ENCODE measurements around the gene U2SURP. TPM values are rescaled to one million over a fixed set of nuclear protein-coding genes. Genes with fewer than 3 reads are reported as not detected.

U2SURP gene
- 189 and 212 TPM in 2 replicates for total RNA-seq

DNA sequence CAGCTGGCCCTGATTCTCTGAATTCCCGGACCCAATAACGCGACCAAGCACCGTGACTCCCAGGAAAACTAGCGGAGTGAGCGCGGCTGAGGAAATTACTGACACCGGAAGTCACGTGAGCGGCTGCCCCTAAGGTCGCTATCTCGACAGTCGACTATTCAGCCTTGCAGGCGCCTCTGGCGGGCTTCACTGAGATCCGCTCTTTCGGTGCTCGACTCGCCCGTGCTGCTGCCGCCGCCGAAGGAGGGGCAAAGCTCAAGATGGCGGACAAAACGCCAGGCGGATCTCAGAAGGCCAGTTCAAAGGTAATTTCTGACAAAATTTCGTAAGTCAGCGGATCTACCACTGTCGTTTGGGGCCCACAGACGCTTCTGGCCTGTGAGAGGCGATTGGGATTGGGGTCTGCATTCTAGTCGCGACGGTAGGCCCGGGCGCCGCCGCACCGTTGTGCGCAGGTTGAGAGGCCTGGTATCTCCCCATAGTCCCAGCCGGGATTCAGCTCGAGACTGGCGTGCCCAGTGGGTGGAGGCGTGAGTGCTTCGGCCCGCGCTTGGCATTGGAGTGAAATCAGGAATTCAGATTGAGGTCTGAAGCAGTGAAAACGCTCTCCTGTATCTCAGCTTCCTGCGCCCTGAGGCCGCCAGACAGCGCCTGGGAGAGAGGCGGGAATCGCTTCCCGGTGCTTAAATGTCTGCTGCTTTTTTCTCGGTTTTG, at the start of gene U2SURP:
U2SURP (plus strand) TSS at position 202 of the 714 bp plus-strand sequence; CDS start at position 261, 59 bp downstream.
- Mint-ChIP-seq H3K4me1 (peaks cover 24% of the 10 kb centered on the region), H3K27ac (peak within 1 kb of the TSS; percentile 97), H3K4me3 (peak within 1 kb of the TSS; percentile 96), H3K36me3 (ENCODE audit: low read depth) (peaks cover 2% of the 10 kb centered on the region), H3K27me3 (peaks cover 8% of the 10 kb centered on the region), H3K9me3 (no peaks in the 10 kb centered on the region)
- DNase-seq: peak; percentile 97
- intact Hi-C loops (cut with micrococcal nuclease): loop anchor here (1.0 to 10.0 kb wide), 6 partner anchors 277 to 1771 kb away; partner anchors contain the start of genes ATR, PLS1, PXYLP1 and TRPC1

DNA sequence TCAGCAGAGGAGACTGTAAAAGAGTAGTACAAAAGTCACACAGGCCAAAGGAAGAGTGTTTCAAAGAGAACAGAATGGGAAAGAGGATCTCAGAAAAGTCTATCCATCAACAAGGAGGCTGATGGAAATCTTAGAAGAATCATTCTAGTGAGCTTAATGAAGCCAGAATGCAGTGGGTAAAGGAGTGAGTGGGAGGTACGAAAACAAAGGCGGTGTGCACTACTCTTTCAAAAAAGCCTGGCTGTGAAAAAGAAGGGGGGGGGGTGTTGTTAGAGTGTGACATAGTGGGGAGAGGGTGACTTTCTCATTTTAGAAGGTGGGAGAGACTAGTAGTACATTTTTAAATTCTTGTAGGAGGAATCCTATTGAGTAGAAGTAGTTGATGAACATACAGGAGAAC, 49.6 kb upstream of the U2SURP start:
- H3K27me3 Mint-ChIP-seq: peaks cover 61% of the 10 kb centered on the region
- no peaks in the 10 kb centered on the region for H3K9me3 Mint-ChIP-seq
- H3K4me3 Mint-ChIP-seq: no peak overlapping the region
- no peak overlapping the region for H3K27ac Mint-ChIP-seq
- intact Hi-C loops (cut with micrococcal nuclease): no loop called here
- no peaks in the 10 kb centered on the region for H3K36me3 Mint-ChIP-seq (ENCODE audit: low read depth)
- no peak for DNase-seq
- peaks cover 2% of the 10 kb centered on the region for H3K4me1 Mint-ChIP-seq

DNA sequence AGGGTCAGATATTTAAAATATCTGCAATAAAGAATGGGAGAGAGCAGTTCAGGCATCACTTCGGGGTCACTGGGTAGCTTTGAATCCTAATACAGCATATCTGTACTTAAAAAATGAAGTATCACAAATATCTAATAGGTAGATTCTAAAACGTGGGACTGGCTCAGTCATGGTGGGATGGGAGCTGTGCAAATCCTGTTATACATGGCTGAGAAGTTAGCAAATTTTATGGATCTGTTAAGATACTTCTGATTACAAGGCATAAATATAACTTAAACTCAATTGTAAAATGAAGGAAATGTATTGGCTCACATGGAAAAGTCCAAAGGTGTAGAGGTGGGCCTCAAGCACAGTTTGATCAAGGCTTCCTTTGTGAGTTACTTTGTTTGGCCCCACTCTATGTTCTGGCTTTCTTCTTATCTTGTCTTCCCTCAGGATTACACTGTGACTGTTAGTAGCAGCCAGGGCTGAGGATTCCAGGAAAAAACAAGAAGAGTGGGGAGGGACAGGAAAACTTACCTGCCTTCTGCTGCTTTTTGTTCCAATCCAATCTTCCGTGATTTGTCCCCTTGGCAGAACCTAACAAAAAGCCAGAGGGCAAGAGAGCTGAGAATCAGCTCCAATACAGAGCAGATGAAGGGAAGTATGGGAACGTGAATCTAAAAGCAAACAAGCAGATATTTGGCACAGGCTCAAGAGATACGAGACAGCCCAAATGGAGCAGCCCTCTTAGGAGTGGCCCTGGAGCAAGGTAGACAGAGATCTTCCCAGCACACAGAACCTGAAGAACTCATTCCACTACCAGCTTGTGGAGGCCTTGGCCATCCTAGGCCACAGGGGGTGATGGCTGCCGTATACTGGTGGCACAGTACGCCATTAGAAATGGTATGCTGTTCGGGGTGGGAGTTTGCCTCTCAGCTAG, 48.8 kb upstream of the U2SURP start:
- H3K27me3 Mint-ChIP-seq: peaks cover 64% of the 10 kb centered on the region
- DNase-seq: no peak
- no peaks in the 10 kb centered on the region for H3K4me1 Mint-ChIP-seq
- H3K36me3 Mint-ChIP-seq (ENCODE audit: low read depth): no peaks in the 10 kb centered on the region
- no peak overlapping the region for H3K27ac Mint-ChIP-seq
- H3K4me3 Mint-ChIP-seq: no peak overlapping the region
- intact Hi-C loops (cut with micrococcal nuclease): no loop called here
- H3K9me3 Mint-ChIP-seq: no peaks in the 10 kb centered on the region

DNA sequence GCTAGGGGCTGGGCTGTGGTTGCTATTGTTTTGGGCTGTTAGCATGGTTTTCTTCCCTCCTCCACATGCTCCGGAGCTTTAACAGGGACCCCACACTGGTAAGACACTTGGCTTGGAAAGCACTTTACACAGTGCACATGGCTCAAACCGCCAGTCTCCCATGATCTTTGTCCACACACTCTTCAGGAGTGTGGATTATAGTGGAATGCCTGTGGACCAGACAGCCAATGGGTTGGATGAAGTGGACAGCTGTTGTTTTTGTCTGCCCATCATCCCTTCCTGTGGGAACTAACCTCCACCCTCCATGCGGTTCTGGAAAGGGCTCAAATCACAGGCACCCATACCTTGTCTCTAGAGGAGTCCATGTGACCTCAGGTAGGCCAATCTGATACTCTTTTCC, 47.9 kb upstream of the U2SURP start:
- Mint-ChIP-seq H3K4me3 (no peak overlapping the region), H3K4me1 (no peaks in the 10 kb centered on the region), H3K36me3 (ENCODE audit: low read depth) (no peaks in the 10 kb centered on the region), H3K27me3 (peaks cover 64% of the 10 kb centered on the region), H3K27ac (no peak overlapping the region), H3K9me3 (no peaks in the 10 kb centered on the region)
- DNase-seq: no peak
- intact Hi-C loops (cut with micrococcal nuclease): no loop called here

DNA sequence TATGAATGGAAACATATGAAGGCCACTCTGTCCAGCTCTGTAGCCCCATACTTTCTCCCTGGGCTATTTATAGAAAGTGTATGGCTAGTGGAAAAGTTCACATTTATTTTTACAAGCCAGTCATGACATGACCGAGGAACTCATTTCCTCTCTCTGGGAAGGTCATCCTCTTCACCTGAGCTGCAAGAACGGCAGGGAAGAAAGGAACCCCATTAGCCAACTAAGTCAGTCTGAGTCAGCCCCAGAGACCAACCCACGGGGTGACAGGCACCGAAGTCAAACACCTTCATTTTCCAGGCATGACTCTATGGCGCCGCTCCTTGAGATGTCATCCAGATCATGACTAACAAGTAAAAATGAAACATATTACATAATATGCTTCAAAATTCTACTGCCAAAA, 42.7 kb upstream of the U2SURP start:
- H3K27me3 Mint-ChIP-seq: peaks cover 64% of the 10 kb centered on the region
- no peaks in the 10 kb centered on the region for H3K9me3 Mint-ChIP-seq
- no peak overlapping the region for H3K4me3 Mint-ChIP-seq
- no peak overlapping the region for H3K27ac Mint-ChIP-seq
- DNase-seq: no peak
- H3K36me3 Mint-ChIP-seq (ENCODE audit: low read depth): no peaks in the 10 kb centered on the region
- intact Hi-C loops (cut with micrococcal nuclease): no loop called here
- H3K4me1 Mint-ChIP-seq: peaks cover 2% of the 10 kb centered on the region

DNA sequence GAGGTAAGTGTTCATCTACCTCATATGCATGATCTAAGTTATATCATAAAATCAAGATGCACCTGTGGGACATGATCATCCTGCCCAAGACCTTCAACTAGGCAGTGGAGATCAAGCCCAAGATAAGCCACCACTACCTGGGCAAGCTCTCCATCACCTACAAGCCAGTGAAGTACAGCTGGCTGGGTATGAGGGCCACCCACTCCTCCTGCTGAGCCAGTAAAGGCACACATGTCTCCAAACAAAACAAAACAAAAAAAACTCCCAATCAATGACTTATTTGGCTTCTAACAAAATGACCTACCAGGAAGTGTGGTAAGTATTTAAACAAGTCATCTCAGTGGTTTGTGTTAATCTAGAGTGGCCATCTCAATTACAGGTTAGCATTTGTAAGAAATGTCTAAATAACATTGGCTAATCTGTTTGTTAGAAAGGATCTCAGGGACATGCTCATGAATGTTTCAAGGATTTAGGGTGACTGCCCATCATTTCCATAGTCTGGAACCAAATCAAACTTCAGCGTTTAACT, 41.0 kb upstream of the U2SURP start:
- intact Hi-C loops (cut with micrococcal nuclease): no loop called here
- Mint-ChIP-seq H3K9me3 (no peaks in the 10 kb centered on the region), H3K27ac (no peak overlapping the region), H3K4me1 (peaks cover 5% of the 10 kb centered on the region), H3K4me3 (no peak overlapping the region), H3K36me3 (ENCODE audit: low read depth) (peaks cover 2% of the 10 kb centered on the region), H3K27me3 (peaks cover 69% of the 10 kb centered on the region)
- DNase-seq: no peak

DNA sequence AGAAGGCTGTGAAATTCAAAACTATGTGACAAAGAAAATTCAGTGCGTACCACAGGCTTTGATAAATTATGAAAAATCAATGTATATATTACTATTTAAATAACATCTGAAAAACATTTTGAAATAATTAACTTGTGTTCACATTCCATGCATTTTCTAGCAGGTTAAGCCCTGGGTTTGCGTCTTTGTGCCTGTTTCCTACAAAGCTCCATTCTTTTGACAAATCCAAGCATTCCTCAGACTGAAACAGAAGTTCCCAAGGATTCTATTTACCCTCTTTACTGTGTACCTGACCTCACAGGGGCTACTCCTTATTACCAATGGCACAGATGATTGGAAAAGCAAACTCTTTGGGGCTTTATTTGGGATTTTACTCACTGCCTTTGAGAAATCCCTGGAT, 39.8 kb upstream of the U2SURP start:
- intact Hi-C loops (cut with micrococcal nuclease): no loop called here
- Mint-ChIP-seq H3K36me3 (ENCODE audit: low read depth) (peaks cover 2% of the 10 kb centered on the region), H3K27me3 (peaks cover 75% of the 10 kb centered on the region), H3K4me3 (no peak overlapping the region), H3K9me3 (no peaks in the 10 kb centered on the region), H3K27ac (no peak overlapping the region), H3K4me1 (peaks cover 5% of the 10 kb centered on the region)
- DNase-seq: no peak

DNA sequence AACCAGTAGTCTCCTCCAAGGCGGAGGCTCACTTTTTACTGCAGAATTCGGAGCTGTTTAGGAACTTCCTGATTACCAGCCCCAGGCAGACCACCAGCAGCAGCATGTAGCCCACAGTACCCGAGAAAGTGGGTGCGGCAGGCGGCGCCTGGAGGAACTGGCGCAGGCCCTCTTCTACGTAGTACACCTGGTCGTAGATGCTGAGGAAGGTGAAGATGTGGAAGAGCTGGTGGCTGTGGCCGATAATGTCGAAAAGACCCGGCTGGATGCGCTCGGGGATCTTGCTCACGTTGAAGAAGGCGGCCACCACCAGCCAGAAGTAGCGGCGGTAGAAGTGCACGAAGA, 39.2 kb upstream of the U2SURP start:
- intact Hi-C loops (cut with micrococcal nuclease): no loop called here
- peaks cover 78% of the 10 kb centered on the region for H3K27me3 Mint-ChIP-seq
- peaks cover 5% of the 10 kb centered on the region for H3K4me1 Mint-ChIP-seq
- no peak for DNase-seq
- H3K9me3 Mint-ChIP-seq: no peaks in the 10 kb centered on the region
- peak overlapping the region; percentile 78 for H3K4me3 Mint-ChIP-seq
- no peak overlapping the region for H3K27ac Mint-ChIP-seq
- peaks cover 2% of the 10 kb centered on the region for H3K36me3 Mint-ChIP-seq (ENCODE audit: low read depth)

DNA sequence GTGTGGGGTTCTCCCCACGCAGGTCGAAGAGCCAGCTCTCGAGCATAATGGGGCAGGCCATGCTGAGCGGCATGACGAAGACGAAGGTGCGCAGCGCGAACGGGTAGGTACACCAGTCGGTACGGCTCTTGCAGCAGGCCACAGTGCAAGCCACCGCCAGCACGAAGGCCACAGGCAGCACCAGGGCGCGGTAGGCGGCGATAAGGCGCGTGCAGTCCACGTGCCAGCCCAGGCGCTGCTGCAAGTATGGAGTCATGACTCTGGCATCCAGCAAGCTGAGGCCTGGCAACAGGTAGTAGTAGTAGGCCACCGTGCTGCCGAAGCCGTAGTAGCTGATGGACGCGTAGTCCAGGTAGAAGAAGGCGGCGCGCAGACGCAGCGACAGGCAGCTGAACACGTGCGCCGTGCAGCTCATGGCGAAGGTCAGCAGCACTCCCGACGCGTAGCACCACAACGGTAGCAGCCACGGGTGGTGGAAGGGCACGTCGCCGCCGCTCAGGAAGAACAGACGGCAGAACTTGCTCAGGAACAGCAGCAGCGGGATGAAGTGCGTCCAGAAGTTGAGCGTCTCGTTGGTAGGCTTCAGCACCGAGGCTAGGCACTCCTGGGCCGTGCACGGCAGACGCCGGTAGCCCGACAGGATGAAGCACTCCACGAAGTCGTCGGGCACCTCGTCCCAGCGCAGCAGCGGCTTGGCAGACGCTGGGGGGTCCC, 38.7 kb upstream of the U2SURP start:
- DNase-seq: peak; percentile 60
- Mint-ChIP-seq H3K36me3 (ENCODE audit: low read depth) (peaks cover 2% of the 10 kb centered on the region), H3K9me3 (no peaks in the 10 kb centered on the region), H3K4me3 (peak overlapping the region; percentile 78), H3K27me3 (peaks cover 76% of the 10 kb centered on the region), H3K4me1 (peaks cover 5% of the 10 kb centered on the region), H3K27ac (no peak overlapping the region)
- intact Hi-C loops (cut with micrococcal nuclease): no loop called here

DNA sequence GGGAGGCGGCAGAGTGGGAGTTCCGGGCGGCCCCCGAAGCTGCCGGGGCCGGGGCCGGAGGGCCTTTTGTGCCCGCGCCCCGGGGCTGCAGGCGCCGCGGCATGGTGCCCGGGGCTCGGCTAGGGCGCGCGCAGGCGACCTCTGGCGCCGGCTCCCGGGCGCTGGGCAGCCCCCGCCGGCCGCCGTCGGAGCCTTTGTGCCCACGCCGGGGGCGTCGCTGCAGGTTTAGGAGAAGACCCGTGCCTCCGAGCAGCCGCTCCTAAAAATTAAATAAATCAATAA, 38.2 kb upstream of the U2SURP start:
- peaks cover 2% of the 10 kb centered on the region for H3K36me3 Mint-ChIP-seq (ENCODE audit: low read depth)
- H3K27me3 Mint-ChIP-seq: peaks cover 74% of the 10 kb centered on the region
- no peak for DNase-seq
- H3K9me3 Mint-ChIP-seq: no peaks in the 10 kb centered on the region
- peaks cover 5% of the 10 kb centered on the region for H3K4me1 Mint-ChIP-seq
- no peak overlapping the region for H3K27ac Mint-ChIP-seq
- H3K4me3 Mint-ChIP-seq: peak overlapping the region; percentile 78
- intact Hi-C loops (cut with micrococcal nuclease): no loop called here

DNA sequence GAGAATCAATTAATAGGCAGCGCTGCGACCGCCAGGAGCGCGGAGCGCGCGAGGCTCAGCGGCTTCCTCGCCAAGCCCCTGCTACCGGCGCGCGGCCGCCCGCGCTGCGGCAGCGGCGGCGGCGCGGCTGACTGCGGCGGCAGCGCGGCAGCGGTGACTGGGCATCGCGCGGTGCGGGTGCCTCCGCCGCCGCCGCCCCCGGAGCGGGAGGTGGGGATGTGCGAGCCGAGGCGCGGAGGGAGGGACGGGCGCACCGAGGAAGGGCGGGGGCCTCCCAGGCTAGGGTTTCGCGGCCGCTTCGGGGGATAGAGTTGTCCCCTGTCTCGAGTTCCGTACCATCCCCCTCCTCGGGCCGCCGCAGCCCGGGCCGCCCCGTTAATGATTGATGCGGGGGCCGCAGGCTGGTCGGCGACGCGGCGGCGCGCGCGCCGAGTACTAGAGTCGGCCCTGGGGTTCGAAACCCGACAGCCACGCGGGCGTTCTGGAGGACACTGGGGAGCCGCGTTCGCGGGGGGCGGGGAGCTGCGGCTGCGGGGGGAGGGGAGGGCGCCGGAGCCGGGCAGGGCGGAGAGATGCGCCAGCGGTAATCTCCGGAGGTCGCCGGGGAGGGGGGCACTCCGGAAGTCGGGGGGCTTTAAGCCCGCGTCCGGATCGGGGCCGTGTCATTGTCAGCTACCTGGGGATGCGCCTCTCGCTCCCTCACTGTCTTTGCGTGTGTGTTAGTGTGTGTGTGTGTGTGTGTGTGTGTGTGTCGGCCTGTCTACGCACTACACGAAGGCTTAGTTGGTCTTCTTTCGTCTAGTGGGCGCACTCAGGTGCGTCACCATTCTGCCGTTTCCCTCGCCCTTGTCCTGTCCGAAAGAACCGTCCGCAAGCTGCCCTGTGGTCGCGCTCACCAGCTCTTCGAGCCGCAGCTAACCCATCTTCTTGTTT, 37.6 kb upstream of the U2SURP start, which contains the start of gene PAQR9:
PAQR9 (minus strand) TSS at position 159 of the 933 bp plus-strand sequence. CDS start 338 bp downstream, outside the sequence.
- peaks cover 2% of the 10 kb centered on the region for H3K36me3 Mint-ChIP-seq (ENCODE audit: low read depth)
- DNase-seq: peak; percentile 66
- peaks cover 74% of the 10 kb centered on the region for H3K27me3 Mint-ChIP-seq
- H3K27ac Mint-ChIP-seq: no peak within 1 kb of the TSS
- H3K4me1 Mint-ChIP-seq: peaks cover 5% of the 10 kb centered on the region
- intact Hi-C loops (cut with micrococcal nuclease): no loop called here
- H3K9me3 Mint-ChIP-seq: no peaks in the 10 kb centered on the region
- H3K4me3 Mint-ChIP-seq: peak within 1 kb of the TSS; percentile 78

DNA sequence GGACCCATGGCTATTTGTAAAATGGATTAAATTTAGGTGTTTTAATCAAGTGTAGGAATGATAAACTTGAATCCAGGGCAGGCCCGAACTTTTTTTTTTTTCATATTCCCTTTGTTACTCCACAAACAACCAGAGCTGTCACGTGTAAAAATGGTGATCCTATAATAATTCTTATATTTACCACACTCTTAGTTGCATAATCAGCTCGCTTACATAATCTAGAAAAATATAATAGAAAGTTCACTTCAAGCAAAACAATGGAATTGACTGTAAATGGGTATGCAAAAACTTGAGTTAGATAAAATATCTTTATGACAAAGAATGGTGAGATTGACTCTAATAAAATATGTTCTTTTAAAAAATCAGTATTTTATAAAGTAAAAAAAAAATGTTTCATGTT, 35.8 kb upstream of the U2SURP start:
- no peak for DNase-seq
- intact Hi-C loops (cut with micrococcal nuclease): no loop called here
- no peak overlapping the region for H3K4me3 Mint-ChIP-seq
- H3K9me3 Mint-ChIP-seq: no peaks in the 10 kb centered on the region
- peaks cover 69% of the 10 kb centered on the region for H3K27me3 Mint-ChIP-seq
- peaks cover 2% of the 10 kb centered on the region for H3K36me3 Mint-ChIP-seq (ENCODE audit: low read depth)
- H3K4me1 Mint-ChIP-seq: peaks cover 5% of the 10 kb centered on the region
- no peak overlapping the region for H3K27ac Mint-ChIP-seq

DNA sequence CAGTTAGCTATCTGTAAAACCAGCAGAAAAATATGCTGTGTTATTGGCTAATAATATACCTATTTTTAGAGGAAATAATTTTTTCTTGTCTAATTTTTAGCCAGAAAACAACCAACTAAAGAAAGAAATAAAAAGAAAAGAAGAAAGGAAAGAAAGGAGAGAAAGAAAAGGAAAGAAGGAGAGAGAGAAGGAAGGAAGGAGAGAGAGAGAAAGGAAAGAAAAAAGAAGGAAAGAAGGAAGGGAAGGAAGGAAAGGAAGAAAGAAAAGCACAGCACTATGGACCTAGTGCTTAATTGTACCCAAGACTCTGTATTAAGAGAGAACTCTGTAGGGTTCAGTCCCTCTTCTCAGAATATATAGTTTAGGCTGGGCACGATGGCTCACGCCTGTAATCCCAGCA, 34.6 kb upstream of the U2SURP start:
- Mint-ChIP-seq H3K9me3 (no peaks in the 10 kb centered on the region), H3K4me3 (no peak overlapping the region), H3K36me3 (ENCODE audit: low read depth) (peaks cover 2% of the 10 kb centered on the region), H3K27me3 (peaks cover 62% of the 10 kb centered on the region), H3K27ac (no peak overlapping the region), H3K4me1 (peaks cover 5% of the 10 kb centered on the region)
- DNase-seq: no peak
- intact Hi-C loops (cut with micrococcal nuclease): no loop called here
